Measurements from ENCODE around the gene OR5B3. TPM values are rescaled to one million over a fixed set of nuclear protein-coding genes. Genes with fewer than 3 reads are reported as not detected.
"Not testable (repeated sequence)": the region's sequence is repeated elsewhere in the genome, so short reads cannot be mapped to it uniquely, and the experiment has no call there.

OR5B3 gene
- total RNA-seq: not detected

- no peak for DNase-seq (ENCODE audit: low spot score)
These were observed at the start of gene OR5B3 for GRCh38 chr11:58406774-58407173. Gene OR5B3 (minus strand): TSS chr11:58406874. CDS start chr11:58403409, 3,465 bp downstream.

- DNase-seq (ENCODE audit: low spot score): no peak
These were observed 44.9 kb upstream of the OR5B3 start for GRCh38 chr11:58451585-58451984.

- no peak for DNase-seq (ENCODE audit: low spot score)
These were observed 39.6 kb upstream of the OR5B3 start for GRCh38 chr11:58446294-58446693.

- no peak for DNase-seq (ENCODE audit: low spot score)
These were observed 37.6 kb upstream of the OR5B3 start for GRCh38 chr11:58444300-58444699.

GRCh38 chr11:58442136-58442535 lies 35.5 kb upstream of the OR5B3 start, which contains the start of gene OR5B12:
Gene OR5B12 (minus strand): TSS chr11:58442236. CDS start chr11:58440151, 2,085 bp downstream.
- no peak for DNase-seq (ENCODE audit: low spot score)

GRCh38 chr11:58438486-58438885 lies 31.8 kb upstream of the OR5B3 start:
- no peak for DNase-seq (ENCODE audit: low spot score)

GRCh38 chr11:58434217-58434616 lies 27.5 kb upstream of the OR5B3 start:
- DNase-seq (ENCODE audit: low spot score): no peak

- no peak for DNase-seq (ENCODE audit: low spot score)
These were observed 27.0 kb upstream of the OR5B3 start for GRCh38 chr11:58433638-58434203.

GRCh38 chr11:58429273-58429672 lies 22.6 kb upstream of the OR5B3 start:
- no peak for DNase-seq (ENCODE audit: low spot score)

GRCh38 chr11:58428021-58428420 lies 21.3 kb upstream of the OR5B3 start, which contains the start of gene OR5B2:
Gene OR5B2 (minus strand): TSS chr11:58428121. CDS start chr11:58423261, 4,860 bp downstream.
- DNase-seq (ENCODE audit: low spot score): no peak

GRCh38 chr11:58399622-58400021 lies 7.1 kb downstream of the OR5B3 start:
- DNase-seq (ENCODE audit: low spot score): not testable (repeated sequence)

GRCh38 chr11:58395581-58395980 lies 11.1 kb downstream of the OR5B3 start:
- no peak for DNase-seq (ENCODE audit: low spot score)

GRCh38 chr11:58394195-58394594 lies 12.5 kb downstream of the OR5B3 start:
- no peak for DNase-seq (ENCODE audit: low spot score)

GRCh38 chr11:58392746-58393145 lies 13.9 kb downstream of the OR5B3 start:
- DNase-seq (ENCODE audit: low spot score): no peak

GRCh38 chr11:58391879-58392278 lies 14.8 kb downstream of the OR5B3 start:
- no peak for DNase-seq (ENCODE audit: low spot score)

- no peak for DNase-seq (ENCODE audit: low spot score)
These were observed 16.1 kb downstream of the OR5B3 start for GRCh38 chr11:58390551-58391063.

- DNase-seq (ENCODE audit: low spot score): no peak
These were observed 47.7 kb downstream of the OR5B3 start, which contains the start of gene OR5B17 for GRCh38 chr11:58358969-58359368. Gene OR5B17 (minus strand): TSS chr11:58359069. CDS start chr11:58359069, 0 bp downstream.

GRCh38 chr11:58354727-58355126 lies 51.9 kb downstream of the OR5B3 start:
- DNase-seq (ENCODE audit: low spot score): no peak

Other genes starting within 250 kb of the OR5B3 start
- gene OR9Q2, start 217.8 kb downstream of the OR5B3 start, total RNA-seq: not detected
- not detected for gene OR1S2, start 202.7 kb downstream of the OR5B3 start, total RNA-seq
- not detected for gene OR1S1, start 194.2 kb downstream of the OR5B3 start, total RNA-seq
- not detected for gene OR10Q1, start 178.0 kb downstream of the OR5B3 start, total RNA-seq
- not detected for gene OR10W1, start 138.6 kb downstream of the OR5B3 start, total RNA-seq
- gene OR5B17, start 47.8 kb downstream of the OR5B3 start, total RNA-seq: not detected
- gene OR5B2, start 21.2 kb upstream of the OR5B3 start, total RNA-seq: not detected
- not detected for gene OR5B12, start 35.4 kb upstream of the OR5B3 start, total RNA-seq
- not detected for gene OR5B21, start 101.2 kb upstream of the OR5B3 start, total RNA-seq
- gene LPXN, start 169.0 kb upstream of the OR5B3 start, total RNA-seq: 11.8 TPM
- 46.9 TPM for gene ZFP91, start 172.2 kb upstream of the OR5B3 start, total RNA-seq
- 0.60 TPM for gene CNTF, start 215.8 kb upstream of the OR5B3 start, total RNA-seq